Suprapubic skin (tissue), 4 donors: Measurements from ENCODE around the gene HSPA5. TPM values are rescaled to one million over a fixed set of nuclear protein-coding genes. Genes with fewer than 3 reads are reported as not detected.
"Not testable (repeated sequence)": the region's sequence is repeated elsewhere in the genome, so short reads cannot be mapped to it uniquely, and the experiment has no call there.

Experiments used
- DNase-seq, 2 donors: peaks; one replicate each; pipeline ENCODE4 v3.0.0-alpha.2; 2019; ENCODE audit warnings: low spot score in 2 of 2
- H3K27ac ChIP-seq: fragments of 200-600 bp; sonication (generic); one replicate; pipeline ENCODE4 v1.5.1; 2019
- H3K27me3 ChIP-seq: fragments of 200-600 bp; sonication (generic); one replicate; pipeline ENCODE4 v1.5.1; 2019
- H3K36me3 ChIP-seq: fragments of 200-600 bp; sonication (generic); one replicate; pipeline ENCODE4 v1.5.1; 2019
- H3K4me1 ChIP-seq: fragments of 200-600 bp; sonication (generic); one replicate; pipeline ENCODE4 v1.5.1; 2019
- H3K4me3 ChIP-seq: fragments of 200-600 bp; sonication (generic); one replicate; pipeline ENCODE4 v1.5.1; 2019; ENCODE audit warnings: mild to moderate bottlenecking
- H3K9me3 ChIP-seq: fragments of 200-600 bp; sonication (generic); one replicate; pipeline ENCODE4 v1.5.1; 2019
- EP300 ChIP-seq: sonication (generic); formaldehyde crosslinking; IDR thresholded peaks from one replicate; pipeline ENCODE4 v1.6.1; 2017; ENCODE audit warnings: antibody characterized with exemption
- POLR2A ChIP-seq, 2 donors: fragments of 450-650 bp; IDR thresholded peaks; one replicate each; pipeline ENCODE4 v1.6.1; 2017; ENCODE audit warnings: antibody characterized with exemption in 2 of 2, mild to moderate bottlenecking in 2 of 2, moderate library complexity in 2 of 2
- POLR2AphosphoS5 ChIP-seq, 3 donors: sonication (generic); formaldehyde crosslinking; IDR thresholded peaks; one replicate each; pipeline ENCODE4 v1.6.1; 2017; ENCODE audit warnings: antibody characterized with exemption in 3 of 3
- WGBS: methylation state at CpG from one replicate; pipeline ENCODE4 v1.1.5; 2018; 5-methylcytosine and 5-hydroxymethylcytosine counted together
- total RNA-seq, 4 donors: library from RNA; depleted of rRNA; stranded (reverse); fragments of >200 nt; gene quantifications; one replicate each; pipeline ENCODE4 v1.1.0, GENCODE V29; 2016
- TF ChIP-seq, protein P1 (sequence below), 2 donors: fragments of 200-600 bp in 1 of 2; fragments of 450-650 bp in 1 of 2; sonication (generic) in 1 of 2; IDR thresholded peaks; one replicate each; pipeline ENCODE4 v1.5.1; 2016 to 2019; ENCODE audit warnings: antibody characterized with exemption in 2 of 2, mild to moderate bottlenecking in 1 of 2, moderate library complexity in 1 of 2

The HSPA5 gene
- total RNA-seq, 4 donors from 2014 or later = 42.4 to 88.4 (median 74.6) TPM

DNA sequence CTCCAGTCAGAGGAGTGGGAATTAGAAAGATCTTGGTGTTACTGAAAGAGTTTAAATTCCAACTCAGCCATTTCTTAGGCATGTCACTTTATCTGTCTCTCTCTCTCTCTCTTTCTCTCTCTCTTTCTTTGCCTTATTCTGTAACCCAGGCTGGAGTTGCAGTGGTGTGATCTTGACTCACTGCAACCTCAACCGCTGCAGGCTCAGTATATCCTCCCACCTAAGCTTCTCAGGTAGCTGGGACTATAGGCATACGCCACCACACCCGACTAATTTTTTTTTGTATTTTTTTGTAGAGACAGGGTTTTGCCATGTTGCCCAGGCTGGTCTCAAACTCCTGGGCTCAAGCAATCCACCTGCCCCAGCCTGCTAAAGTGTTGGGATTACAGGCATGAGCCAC is 22.5 kb downstream of the HSPA5 start:
- H3K27me3 ChIP-seq = no peaks in the 10 kb centered on the region
- peaks cover 52% of the 10 kb centered on the region for H3K36me3 ChIP-seq
- H3K9me3 ChIP-seq = no peaks in the 10 kb centered on the region
- no peak for DNase-seq
- H3K4me3 ChIP-seq = no peak overlapping the region
- H3K4me1 ChIP-seq = no peaks in the 10 kb centered on the region
- 98% methylated on average over 3 of the region's 3 CpGs for WGBS
- TF ChIP-seq POLR2A (IDR thresholded peaks at IDR 0.05) (no peak), POLR2AphosphoS5 (IDR thresholded peaks at IDR 0.05) (no peak), EP300 (no peak)
- TF ChIP-seq, protein P1, sequence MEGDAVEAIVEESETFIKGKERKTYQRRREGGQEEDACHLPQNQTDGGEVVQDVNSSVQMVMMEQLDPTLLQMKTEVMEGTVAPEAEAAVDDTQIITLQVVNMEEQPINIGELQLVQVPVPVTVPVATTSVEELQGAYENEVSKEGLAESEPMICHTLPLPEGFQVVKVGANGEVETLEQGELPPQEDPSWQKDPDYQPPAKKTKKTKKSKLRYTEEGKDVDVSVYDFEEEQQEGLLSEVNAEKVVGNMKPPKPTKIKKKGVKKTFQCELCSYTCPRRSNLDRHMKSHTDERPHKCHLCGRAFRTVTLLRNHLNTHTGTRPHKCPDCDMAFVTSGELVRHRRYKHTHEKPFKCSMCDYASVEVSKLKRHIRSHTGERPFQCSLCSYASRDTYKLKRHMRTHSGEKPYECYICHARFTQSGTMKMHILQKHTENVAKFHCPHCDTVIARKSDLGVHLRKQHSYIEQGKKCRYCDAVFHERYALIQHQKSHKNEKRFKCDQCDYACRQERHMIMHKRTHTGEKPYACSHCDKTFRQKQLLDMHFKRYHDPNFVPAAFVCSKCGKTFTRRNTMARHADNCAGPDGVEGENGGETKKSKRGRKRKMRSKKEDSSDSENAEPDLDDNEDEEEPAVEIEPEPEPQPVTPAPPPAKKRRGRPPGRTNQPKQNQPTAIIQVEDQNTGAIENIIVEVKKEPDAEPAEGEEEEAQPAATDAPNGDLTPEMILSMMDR (IDR thresholded peaks at IDR 0.05) = no peak
- no peak overlapping the region for H3K27ac ChIP-seq

DNA sequence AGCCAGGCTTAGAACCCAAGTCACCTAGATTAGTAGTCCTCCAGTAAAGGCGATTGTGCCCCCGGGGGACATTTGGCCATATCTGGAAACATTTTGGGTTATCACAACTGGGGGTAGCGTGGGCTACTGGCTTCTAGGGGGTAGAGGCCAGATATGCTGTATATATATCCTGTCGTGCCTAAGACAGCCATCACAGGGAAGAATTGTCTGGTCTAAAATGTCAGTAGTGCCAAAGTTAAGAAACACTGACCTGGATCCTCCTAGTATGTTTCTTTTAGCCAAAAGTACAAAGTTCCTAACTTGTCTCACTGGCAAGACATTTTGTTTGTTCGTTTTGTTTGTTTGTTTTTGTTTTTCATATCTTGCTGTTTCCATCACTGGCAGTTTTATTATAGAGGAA is 27.0 kb downstream of the HSPA5 start:
- DNase-seq = no peak
- no peaks in the 10 kb centered on the region for H3K4me1 ChIP-seq
- H3K27me3 ChIP-seq = no peaks in the 10 kb centered on the region
- H3K4me3 ChIP-seq = no peak overlapping the region
- H3K27ac ChIP-seq = no peak overlapping the region
- TF ChIP-seq EP300 (no peak), POLR2AphosphoS5 (IDR thresholded peaks at IDR 0.05) (no peak), POLR2A (IDR thresholded peaks at IDR 0.05) (no peak)
- TF ChIP-seq, protein P1 (IDR thresholded peaks at IDR 0.05) = no peak
- H3K9me3 ChIP-seq = no peaks in the 10 kb centered on the region
- peaks cover 55% of the 10 kb centered on the region for H3K36me3 ChIP-seq
- WGBS = 92% methylated on average over 5 of the region's 5 CpGs

DNA sequence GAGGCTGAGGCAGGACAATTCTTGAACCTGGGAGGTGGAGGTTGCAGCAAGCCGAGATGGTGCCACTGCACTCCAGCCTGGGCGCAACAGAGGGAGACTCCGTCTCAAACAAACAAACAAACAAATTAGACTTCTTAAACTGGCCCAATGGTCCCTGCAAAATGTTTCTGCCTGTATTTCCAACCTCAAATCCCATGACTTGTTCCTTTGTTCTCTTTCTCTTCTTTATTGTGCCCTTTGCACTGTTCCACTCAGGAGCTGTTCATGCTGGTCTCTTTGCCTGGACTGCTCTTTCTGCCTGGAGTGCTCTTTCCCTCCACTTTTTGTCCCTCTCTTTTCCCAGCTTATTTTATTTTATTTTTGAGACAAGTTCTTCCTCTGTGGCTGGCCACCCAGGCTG is 36.7 kb downstream of the HSPA5 start:
- Histone ChIP-seq H3K4me1 (peaks cover 8% of the 10 kb centered on the region), H3K9me3 (no peaks in the 10 kb centered on the region), H3K27me3 (no peaks in the 10 kb centered on the region), H3K4me3 (no peak overlapping the region), H3K27ac (no peak overlapping the region), H3K36me3 (peaks cover 50% of the 10 kb centered on the region)
- DNase-seq = no peak
- WGBS = 96% methylated on average over 3 of the region's 3 CpGs
- TF ChIP-seq EP300 (no peak), POLR2A (IDR thresholded peaks at IDR 0.05) (no peak), POLR2AphosphoS5 (IDR thresholded peaks at IDR 0.05) (no peak)
- TF ChIP-seq, protein P1 (IDR thresholded peaks at IDR 0.05) = no peak

DNA sequence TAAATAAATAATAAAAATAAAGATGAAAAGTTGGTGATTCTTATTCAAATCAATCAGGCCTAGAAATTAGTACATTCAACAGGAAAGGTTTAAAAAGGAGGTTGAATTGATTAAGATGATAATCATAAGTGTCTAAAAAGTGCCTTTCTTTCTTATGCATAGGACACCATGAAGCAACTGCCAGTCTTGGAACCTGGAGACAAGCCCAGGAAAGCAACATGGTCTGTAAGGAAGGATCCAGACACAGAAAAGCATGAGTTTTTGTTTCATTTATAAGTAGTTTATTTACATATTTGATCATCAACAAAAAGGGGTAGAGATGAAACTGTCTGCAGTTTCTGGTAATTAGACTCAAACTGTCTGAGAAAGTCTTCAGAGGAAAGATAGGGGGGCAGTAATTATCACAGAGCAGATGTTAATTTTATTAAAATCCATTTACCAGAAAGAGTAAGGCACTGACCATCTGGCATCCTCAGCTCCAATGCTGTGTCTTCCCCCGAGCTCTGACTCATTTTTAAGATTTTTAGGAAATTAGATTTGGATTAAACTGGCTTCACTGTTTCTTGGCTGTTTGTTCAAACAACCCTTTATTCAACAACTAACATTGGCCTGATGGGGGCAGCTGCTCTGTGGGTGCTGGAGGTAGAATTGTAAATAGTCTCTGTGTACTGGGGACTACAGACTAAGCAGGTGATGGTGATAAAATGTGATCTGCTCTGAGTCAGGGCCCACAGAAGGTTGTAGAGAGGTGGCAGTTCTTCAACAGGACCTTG is 38.1 kb downstream of the HSPA5 start:
- Histone ChIP-seq H3K27me3 (no peaks in the 10 kb centered on the region), H3K36me3 (peaks cover 43% of the 10 kb centered on the region), H3K4me3 (no peak overlapping the region), H3K4me1 (peaks cover 14% of the 10 kb centered on the region), H3K9me3 (no peaks in the 10 kb centered on the region), H3K27ac (no peak overlapping the region)
- 76% methylated on average over 1 of the region's 1 CpG for WGBS
- TF ChIP-seq POLR2AphosphoS5 (IDR thresholded peaks at IDR 0.05) (no peak), POLR2A (IDR thresholded peaks at IDR 0.05) (no peak), EP300 (no peak)
- TF ChIP-seq, protein P1 (IDR thresholded peaks at IDR 0.05) = no peak
- no peak for DNase-seq

DNA sequence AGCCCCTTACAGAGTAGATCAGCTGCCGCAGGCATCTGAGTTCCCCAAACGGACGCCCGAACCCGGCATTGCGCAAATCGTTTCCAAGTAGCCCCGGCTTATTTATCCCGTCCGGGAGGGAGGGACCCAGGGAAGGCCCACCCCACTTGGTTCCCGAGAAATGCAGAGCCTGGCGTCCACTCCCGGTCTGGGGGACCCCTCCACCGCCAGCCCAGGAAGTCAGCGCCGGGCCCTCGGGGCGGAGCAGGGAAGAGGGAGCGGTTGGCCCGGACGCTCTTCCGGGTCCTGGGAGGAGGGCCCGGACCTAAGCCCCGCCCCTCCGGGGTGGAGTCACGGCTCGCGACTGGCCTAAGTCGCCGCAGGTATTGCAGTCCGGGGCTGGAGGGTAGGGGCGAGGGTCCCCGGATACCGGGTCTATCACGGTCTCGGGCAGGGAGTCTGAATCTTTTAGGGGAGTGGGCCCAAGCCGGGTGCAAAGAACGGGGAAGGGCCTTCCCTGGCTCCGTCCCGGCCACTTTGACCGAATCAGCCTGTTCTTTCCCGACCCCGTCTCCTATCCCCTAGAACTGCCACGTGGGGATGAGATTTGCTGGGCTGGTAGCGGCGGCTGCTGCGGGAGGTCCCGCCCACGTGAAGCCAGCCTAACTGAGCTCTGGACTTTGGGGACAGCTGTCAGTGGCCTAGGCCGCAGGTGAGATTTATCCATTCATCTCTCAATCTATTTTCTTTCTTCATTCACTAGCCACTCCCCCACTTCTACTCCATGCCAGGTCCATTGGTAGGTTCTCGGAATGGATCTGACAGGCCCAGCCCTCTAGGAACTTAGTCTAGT is 40.7 kb downstream of the HSPA5 start, which contains the start of gene RABEPK:
RABEPK (plus strand) TSS at position 327 of the 832 bp plus-strand sequence. CDS start 2,472 bp downstream, outside the sequence.
- H3K36me3 ChIP-seq = peaks cover 18% of the 10 kb centered on the region
- WGBS = under 1% methylated on average over 26 of the region's 51 CpGs
- H3K27me3 ChIP-seq = no peaks in the 10 kb centered on the region
- TF ChIP-seq POLR2A (IDR thresholded peaks at IDR 0.05) (peak in 1 of 2 donors; percentile 62), POLR2AphosphoS5 (IDR thresholded peaks at IDR 0.05) (peak in 1 of 3 donors; percentile 66), EP300 (no peak)
- TF ChIP-seq, protein P1 (IDR thresholded peaks at IDR 0.05) = no peak
- H3K4me1 ChIP-seq = peaks cover 14% of the 10 kb centered on the region
- peak within 1 kb of the TSS; percentile 63 for H3K4me3 ChIP-seq
- H3K27ac ChIP-seq = peak within 1 kb of the TSS; percentile 86
- peak; percentile 95 to 97 for DNase-seq
- no peaks in the 10 kb centered on the region for H3K9me3 ChIP-seq

DNA sequence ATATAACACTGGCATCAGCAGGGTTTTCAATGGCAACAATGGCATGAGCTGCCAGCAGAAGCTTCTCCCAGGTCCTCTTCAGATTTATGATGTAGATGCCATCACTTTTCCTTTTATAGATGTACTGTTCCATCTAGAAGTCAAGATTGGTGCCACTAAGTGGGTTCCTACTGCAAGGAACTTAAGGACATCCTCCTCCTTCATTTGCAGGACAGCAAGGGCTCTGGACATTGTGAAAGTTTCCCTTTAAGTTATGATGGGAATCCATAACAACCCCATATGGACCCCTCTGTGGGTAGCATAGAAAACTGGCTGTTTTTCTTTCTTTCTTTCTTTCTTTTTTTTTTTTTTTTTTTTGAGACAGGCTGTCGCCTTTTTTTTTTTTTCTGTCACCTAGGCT is 45.6 kb downstream of the HSPA5 start:
- DNase-seq, H3K4me3 ChIP-seq, H3K27me3 ChIP-seq, H3K9me3 ChIP-seq, H3K27ac ChIP-seq, H3K36me3 ChIP-seq: not testable (repeated sequence)
- 79% methylated on average over 1 of the region's 1 CpG for WGBS
- peaks cover 13% of the 10 kb centered on the region for H3K4me1 ChIP-seq

DNA sequence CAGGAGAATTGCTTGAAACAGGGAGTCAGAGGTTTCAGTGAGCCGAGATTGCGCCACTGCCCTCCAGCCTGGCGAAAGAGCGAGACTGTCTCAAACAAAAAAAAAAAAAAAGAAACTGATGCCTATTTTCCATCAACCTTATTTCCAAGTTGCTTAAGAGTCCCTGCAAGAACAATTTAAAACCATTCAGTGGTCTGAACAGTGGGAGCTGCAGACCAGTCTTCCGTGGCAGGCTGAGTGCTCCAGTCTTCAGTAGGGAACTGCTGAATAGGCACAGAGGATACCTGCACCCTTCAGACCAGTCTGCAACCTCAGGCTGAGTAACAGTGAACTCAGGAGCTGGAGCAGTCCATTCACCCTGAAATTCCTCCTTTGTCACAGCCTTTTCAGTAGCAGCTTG is 46.7 kb downstream of the HSPA5 start:
- not testable (repeated sequence) for H3K27ac ChIP-seq, DNase-seq, H3K36me3 ChIP-seq, H3K4me3 ChIP-seq, H3K9me3 ChIP-seq, H3K27me3 ChIP-seq
- peaks cover 16% of the 10 kb centered on the region for H3K4me1 ChIP-seq
- 97% methylated on average over 5 of the region's 5 CpGs for WGBS
